SJCRH30 (cell line): ENCODE measurements around the gene ARL6IP4. TPM values are rescaled to one million over a fixed set of nuclear protein-coding genes. Genes with fewer than 3 reads are reported as not detected.

Experiments
- DNase-seq, 2 experiments: peaks; one replicate each; pipeline ENCODE4 v3.0.0-alpha.2; 2015 to 2020
- H3K27ac ChIP-seq: fragments of 250-450 bp; sonication (Bioruptor Pico); 2 replicates; pipeline ENCODE4 v1.5.1; 2020; ENCODE audit warnings: mild to moderate bottlenecking, moderate library complexity
- H3K27me3 ChIP-seq: fragments of 250-450 bp; sonication (Bioruptor Pico); 2 replicates; pipeline ENCODE4 v1.5.1; 2020; ENCODE audit warnings: mild to moderate bottlenecking, moderate library complexity
- H3K36me3 ChIP-seq: fragments of 250-450 bp; sonication (Bioruptor Pico); 2 replicates; pipeline ENCODE4 v1.5.1; 2020; ENCODE audit warnings: mild to moderate bottlenecking, moderate library complexity
- H3K4me1 ChIP-seq: fragments of 250-450 bp; sonication (Bioruptor Pico); 2 replicates; pipeline ENCODE4 v1.5.1; 2020; ENCODE audit warnings: mild to moderate bottlenecking, moderate library complexity
- H3K4me3 ChIP-seq: fragments of 250-450 bp; sonication (Bioruptor Pico); 2 replicates; pipeline ENCODE4 v1.5.1; 2020; ENCODE audit warnings: mild to moderate bottlenecking, moderate library complexity
- H3K9me3 ChIP-seq: fragments of 250-450 bp; sonication (Bioruptor Pico); replicated peaks from 2 replicates; pipeline ENCODE4 v1.5.1; 2020; ENCODE audit warnings: mild to moderate bottlenecking, moderate library complexity
- total RNA-seq: library from RNA; depleted of rRNA; stranded (reverse); fragments of >200 nt; shearing (Covaris generic); gene quantifications from 2 replicates; pipeline ENCODE4 v1.2.3, GENCODE V29; 2014

The ARL6IP4 gene
- total RNA-seq, 1 experiment from 2014 or later: 144 TPM

DNA sequence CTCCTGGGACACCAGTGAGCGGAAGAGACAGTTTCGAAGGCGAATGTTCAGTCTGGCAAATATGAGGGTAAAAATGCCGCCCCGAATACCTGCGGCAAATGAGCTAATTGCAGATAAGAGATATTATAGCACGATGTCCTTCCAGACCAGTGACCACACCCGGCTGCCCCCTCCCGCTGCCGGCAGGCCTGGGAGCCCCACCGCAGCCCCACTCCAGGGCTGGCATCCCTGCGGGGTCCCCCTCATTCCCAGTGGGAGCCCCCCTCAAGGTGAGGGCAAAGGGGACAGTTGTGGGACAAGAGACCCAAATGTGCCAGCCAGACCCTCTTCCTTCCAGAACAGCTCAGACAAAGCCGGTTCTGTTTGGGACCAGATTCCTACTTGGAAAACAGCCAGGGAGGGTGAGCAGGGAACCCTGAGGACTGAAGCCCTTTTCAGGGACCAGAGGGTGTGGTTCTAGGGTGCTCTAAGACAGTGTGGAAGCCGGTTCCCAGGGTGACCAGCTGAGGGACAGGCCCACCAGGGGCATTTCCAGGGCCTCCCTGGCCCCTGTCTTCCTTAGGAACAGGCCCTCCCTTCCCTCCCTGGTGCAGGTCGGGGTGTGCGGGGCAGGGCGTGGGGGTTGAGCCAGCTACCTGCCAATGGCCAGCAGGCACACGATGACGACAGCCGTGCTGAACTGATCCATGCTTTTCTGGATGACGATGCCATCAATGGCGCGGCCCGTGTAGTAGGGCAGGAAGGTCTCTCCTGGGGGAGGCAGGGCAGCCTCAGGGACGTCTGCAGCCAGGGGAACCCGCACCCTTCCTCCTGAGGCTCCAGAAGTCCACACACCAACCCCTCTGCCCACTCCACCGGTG lies 30.4 kb upstream of the ARL6IP4 start:
- no peaks in the 10 kb centered on the region for H3K27me3 ChIP-seq
- no peak for DNase-seq
- H3K4me3 ChIP-seq: no peak overlapping the region
- H3K4me1 ChIP-seq: peaks cover 20% of the 10 kb centered on the region
- no peak overlapping the region for H3K27ac ChIP-seq
- no peaks in the 10 kb centered on the region for H3K36me3 ChIP-seq
- no peaks in the 10 kb centered on the region for H3K9me3 ChIP-seq

DNA sequence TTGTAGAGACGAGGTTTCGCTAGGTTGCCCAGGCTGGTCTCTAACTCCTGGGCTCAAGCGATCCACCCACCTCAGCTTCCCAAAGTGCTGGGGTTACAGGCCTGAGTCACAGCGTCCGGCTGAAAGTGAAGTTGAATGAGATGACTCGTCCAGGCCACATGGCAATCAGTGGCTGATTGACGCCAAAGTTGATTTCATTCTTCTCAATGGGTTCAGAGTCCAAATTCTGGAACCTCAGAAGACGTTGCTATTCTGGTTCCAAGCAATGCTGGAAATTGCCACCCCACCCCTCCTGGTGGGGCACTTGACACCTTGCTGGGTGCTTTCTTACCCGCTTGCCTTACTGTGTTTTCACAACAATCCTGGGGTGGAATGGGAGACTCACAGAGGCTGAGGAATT lies 29.1 kb upstream of the ARL6IP4 start:
- peaks cover 21% of the 10 kb centered on the region for H3K4me1 ChIP-seq
- H3K27ac ChIP-seq: no peak overlapping the region
- H3K36me3 ChIP-seq: no peaks in the 10 kb centered on the region
- no peaks in the 10 kb centered on the region for H3K27me3 ChIP-seq
- no peak for DNase-seq
- H3K4me3 ChIP-seq: no peak overlapping the region
- H3K9me3 ChIP-seq: no peaks in the 10 kb centered on the region

DNA sequence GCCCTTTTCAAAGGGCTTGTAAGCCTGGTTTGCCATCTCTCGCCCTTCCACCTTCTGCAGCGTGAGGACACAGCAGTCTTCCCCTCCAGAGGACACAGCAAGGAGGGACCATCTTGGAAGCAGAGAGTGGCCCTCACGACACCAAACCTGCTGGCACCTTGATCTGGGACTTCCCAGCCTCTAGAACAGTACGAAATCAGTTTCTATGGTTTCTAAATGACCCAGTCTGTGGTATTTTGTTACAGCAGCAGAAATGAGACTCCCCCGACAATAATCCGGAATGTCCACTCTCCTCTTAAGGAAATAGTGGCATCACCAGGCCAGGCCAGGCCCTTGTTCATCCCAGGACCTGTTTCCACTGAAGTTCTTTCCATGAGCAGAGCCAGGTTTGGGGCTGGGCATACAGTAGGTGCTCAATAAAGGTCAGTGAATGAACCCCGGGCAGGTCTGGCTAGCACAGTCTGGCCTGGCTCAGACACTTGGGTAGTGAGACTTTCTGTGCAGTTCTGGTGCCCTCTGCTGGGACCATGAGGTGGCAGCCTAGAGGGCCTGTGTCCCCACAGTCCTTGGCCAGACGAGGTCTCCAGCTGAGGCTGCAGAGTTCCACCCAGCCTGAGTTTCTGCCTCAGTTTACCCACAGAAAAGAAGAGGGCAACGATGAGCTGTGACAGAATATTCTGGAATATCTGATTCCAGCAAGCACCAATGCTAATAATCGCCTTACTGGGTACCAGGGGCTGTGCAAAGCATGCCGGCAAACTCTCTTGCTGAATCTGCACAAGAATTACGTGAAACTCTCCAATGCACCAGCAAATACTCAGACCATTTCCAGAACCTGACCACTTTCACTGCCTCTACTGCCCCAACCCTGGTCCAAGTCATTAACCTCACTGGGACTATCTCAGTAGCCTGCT lies 28.2 kb upstream of the ARL6IP4 start:
- Histone ChIP-seq H3K27ac (no peak overlapping the region), H3K4me1 (peaks cover 14% of the 10 kb centered on the region), H3K36me3 (no peaks in the 10 kb centered on the region), H3K27me3 (no peaks in the 10 kb centered on the region), H3K4me3 (no peak overlapping the region), H3K9me3 (no peaks in the 10 kb centered on the region)
- peak; percentile 70 to 85 for DNase-seq

DNA sequence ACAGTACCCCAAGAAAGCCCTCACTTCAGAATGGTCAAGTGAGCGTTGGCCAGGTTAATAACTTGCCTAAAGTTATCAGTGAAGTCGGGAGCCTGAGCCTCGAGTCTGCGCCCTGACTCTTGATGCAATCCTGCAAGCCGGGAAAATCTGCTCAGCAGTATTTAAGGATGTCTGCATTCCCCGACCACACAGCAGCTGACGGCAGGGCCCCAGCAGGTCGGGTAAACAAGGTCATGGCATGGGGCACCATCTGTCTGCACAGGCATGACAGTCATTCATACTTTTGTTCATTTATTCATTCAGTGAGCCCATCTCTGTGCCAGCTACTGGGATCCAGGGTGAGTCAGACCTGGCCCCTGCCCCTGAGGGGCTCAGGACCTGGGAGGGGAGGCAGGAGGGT lies 25.3 kb upstream of the ARL6IP4 start:
- H3K27me3 ChIP-seq: no peaks in the 10 kb centered on the region
- H3K36me3 ChIP-seq: no peaks in the 10 kb centered on the region
- H3K27ac ChIP-seq: peak overlapping the region; percentile 29
- peaks cover 11% of the 10 kb centered on the region for H3K4me1 ChIP-seq
- H3K9me3 ChIP-seq: no peaks in the 10 kb centered on the region
- no peak overlapping the region for H3K4me3 ChIP-seq
- DNase-seq: peak; percentile 80 to 82

DNA sequence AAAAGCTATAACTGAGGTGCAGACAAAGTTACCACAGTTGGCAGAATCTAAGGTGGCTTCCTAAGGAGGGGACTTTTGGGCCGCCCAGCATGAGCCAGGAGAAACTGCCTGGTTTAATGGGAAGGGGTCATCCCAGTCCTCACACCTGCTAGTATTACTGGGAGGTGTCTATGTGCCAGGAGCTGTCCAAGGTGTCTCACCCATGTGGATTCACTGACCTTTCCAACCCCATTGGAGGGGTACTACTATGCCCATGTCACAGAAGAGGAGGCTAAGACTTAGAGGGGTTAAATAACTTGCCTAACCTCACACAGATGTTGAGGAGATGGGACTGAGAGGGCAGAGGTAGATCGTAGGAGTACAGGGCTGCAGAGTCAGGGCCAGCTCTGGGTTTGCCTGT lies 24.4 kb upstream of the ARL6IP4 start:
- Histone ChIP-seq H3K9me3 (no peaks in the 10 kb centered on the region), H3K4me3 (no peak overlapping the region), H3K27ac (no peak overlapping the region), H3K27me3 (no peaks in the 10 kb centered on the region), H3K36me3 (no peaks in the 10 kb centered on the region), H3K4me1 (peaks cover 11% of the 10 kb centered on the region)
- no peak for DNase-seq

DNA sequence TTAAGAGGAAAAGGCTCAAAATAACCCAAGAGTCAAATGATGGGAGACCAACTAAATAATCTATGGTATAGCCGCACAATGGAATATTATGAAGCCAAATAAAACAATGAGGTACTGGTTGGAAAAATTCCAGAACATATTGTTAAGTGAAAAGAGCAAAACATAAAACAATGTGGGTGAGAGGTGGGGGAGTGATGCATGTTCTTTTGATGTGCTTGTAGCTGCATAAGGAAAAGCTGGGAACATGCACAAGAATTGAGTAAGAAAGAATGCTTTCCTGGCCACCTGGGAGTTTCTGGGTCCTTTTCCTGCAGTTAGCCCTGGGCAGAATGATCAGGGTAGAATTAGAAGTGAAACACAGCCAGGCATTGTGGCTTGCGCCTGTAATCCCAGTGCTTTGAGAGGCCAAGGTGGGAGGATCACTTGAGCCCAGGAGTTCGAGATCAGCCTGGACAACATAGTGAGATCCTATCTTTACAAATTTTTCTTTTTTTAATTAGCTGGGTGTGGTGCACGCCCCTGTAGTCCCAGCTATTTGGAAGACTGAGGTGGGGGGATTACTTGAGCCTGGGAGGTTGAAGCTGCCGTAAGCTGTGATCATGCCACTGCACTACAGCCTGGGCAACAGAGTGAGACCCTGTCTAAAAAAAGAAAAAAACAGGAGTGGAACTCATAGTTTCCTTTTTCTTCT lies 22.1 kb upstream of the ARL6IP4 start:
- H3K4me3 ChIP-seq: no peak overlapping the region
- no peaks in the 10 kb centered on the region for H3K9me3 ChIP-seq
- H3K4me1 ChIP-seq: peaks cover 16% of the 10 kb centered on the region
- no peak overlapping the region for H3K27ac ChIP-seq
- H3K36me3 ChIP-seq: no peaks in the 10 kb centered on the region
- DNase-seq: no peak
- H3K27me3 ChIP-seq: no peaks in the 10 kb centered on the region

DNA sequence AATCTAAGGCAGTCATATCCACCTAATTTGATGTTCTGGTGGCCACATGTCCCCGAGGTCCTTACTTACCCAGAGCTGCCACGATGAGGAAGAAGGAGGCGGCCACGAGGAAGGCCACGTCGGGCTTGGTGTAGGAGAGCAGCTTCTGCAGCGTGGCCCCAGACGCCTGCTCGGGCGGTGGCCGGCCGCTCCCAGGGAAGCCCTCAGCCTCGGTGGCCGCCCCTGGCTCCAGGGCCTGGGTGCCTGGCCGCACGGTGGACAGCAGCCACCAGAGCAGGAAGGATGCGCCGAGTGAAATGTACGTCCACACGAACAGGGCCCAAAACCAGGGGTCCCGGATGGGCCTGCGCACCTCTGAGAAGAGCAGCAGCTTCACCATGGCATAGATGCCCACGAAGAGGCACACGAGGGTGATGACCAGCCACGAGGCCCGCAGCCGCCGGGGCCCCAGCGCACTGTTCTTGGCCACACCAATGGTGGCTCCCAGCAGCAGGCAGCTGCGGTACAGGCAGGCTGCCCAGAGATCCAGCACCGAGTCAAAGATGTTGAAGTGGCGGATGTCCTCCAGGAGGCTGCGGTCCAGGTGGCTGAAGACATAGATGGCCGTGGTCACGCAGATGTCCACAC lies 20.8 kb upstream of the ARL6IP4 start:
- Histone ChIP-seq H3K9me3 (no peaks in the 10 kb centered on the region), H3K27ac (no peak overlapping the region), H3K36me3 (no peaks in the 10 kb centered on the region), H3K4me1 (peaks cover 26% of the 10 kb centered on the region), H3K27me3 (no peaks in the 10 kb centered on the region), H3K4me3 (no peak overlapping the region)
- no peak for DNase-seq

DNA sequence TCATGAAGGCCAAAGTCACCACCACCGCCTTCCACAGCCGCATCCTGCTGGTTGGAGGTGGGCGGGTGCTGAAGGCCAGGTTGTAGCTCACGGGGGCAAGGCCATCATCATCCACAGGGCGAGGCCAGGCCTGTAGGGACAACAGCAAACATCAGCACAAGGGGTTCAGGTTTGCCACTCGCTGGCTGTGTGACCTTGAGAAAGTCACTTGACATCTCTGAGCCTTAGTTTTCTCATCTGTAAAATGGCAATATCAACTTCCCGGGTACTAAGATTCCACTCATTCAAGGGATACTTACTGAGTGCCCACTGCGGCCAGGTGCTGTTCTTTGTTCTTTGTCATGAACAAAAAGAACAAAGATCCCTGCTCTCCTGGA lies 20.3 kb upstream of the ARL6IP4 start:
- no peaks in the 10 kb centered on the region for H3K36me3 ChIP-seq
- no peaks in the 10 kb centered on the region for H3K9me3 ChIP-seq
- no peak for DNase-seq
- no peaks in the 10 kb centered on the region for H3K27me3 ChIP-seq
- H3K4me3 ChIP-seq: no peak overlapping the region
- no peak overlapping the region for H3K27ac ChIP-seq
- H3K4me1 ChIP-seq: peaks cover 27% of the 10 kb centered on the region

DNA sequence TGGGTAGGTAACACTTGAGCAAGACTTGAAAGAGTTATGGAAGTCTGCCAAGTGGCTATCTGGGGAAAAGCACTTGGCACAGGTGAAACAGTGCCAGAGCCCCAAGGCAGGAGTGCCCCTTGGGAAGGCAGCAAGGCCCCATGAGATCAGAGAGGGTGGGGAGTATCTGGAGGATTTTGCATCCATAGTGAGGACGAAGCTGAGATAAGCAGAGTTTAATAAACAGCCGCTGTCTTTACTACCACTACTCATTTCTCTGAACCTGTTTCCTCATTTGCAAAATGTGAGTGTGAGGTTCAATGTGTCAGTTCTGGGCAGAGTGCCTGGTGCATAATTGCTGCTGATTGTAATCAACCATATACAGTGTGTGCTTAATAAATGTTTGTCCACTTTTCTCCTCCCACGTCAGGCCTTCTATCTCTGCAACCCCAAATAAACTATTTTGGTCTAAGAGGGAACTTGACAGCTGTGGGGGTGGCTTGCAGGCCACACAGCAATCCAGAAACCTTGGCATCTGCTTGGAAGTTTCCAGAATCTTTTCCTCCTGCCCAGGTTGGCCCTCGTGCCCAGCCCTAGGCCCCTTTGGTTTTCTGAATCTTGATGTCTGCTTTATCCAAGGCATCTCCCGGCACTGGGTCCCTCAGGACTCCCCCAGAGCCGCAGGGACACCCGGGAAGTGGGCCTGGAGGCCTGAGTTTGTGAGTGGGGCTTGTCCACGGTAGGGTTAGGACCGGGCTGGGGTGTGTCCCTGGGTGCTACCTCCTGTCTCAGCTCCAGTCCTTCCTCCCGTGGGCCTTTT lies 18.8 kb upstream of the ARL6IP4 start:
- no peaks in the 10 kb centered on the region for H3K27me3 ChIP-seq
- H3K4me3 ChIP-seq: no peak overlapping the region
- H3K9me3 ChIP-seq: no peaks in the 10 kb centered on the region
- no peaks in the 10 kb centered on the region for H3K36me3 ChIP-seq
- DNase-seq: no peak
- no peak overlapping the region for H3K27ac ChIP-seq
- H3K4me1 ChIP-seq: peaks cover 25% of the 10 kb centered on the region

DNA sequence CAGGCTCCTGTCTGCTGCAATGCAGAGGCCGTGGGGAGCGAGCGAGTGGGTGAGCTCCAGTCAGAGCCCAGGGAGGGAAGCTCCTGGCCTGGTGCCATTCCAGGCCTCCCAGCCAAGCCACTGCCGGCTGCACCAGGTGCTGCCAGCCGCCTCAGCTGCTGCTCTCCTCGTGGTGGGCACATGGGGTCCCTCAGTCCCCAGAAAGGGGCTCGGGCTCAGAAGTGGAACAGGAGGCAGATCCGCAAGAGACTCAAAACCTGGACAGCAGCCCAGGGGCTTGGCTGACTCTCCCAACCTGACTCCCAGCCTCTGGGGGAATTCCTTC lies 16.6 kb upstream of the ARL6IP4 start:
- no peaks in the 10 kb centered on the region for H3K27me3 ChIP-seq
- H3K4me3 ChIP-seq: no peak overlapping the region
- no peaks in the 10 kb centered on the region for H3K9me3 ChIP-seq
- no peaks in the 10 kb centered on the region for H3K36me3 ChIP-seq
- H3K4me1 ChIP-seq: peaks cover 25% of the 10 kb centered on the region
- peak; percentile 56 to 64 for DNase-seq
- H3K27ac ChIP-seq: peak overlapping the region; percentile 2; the same call in 1 of the 2 replicates

DNA sequence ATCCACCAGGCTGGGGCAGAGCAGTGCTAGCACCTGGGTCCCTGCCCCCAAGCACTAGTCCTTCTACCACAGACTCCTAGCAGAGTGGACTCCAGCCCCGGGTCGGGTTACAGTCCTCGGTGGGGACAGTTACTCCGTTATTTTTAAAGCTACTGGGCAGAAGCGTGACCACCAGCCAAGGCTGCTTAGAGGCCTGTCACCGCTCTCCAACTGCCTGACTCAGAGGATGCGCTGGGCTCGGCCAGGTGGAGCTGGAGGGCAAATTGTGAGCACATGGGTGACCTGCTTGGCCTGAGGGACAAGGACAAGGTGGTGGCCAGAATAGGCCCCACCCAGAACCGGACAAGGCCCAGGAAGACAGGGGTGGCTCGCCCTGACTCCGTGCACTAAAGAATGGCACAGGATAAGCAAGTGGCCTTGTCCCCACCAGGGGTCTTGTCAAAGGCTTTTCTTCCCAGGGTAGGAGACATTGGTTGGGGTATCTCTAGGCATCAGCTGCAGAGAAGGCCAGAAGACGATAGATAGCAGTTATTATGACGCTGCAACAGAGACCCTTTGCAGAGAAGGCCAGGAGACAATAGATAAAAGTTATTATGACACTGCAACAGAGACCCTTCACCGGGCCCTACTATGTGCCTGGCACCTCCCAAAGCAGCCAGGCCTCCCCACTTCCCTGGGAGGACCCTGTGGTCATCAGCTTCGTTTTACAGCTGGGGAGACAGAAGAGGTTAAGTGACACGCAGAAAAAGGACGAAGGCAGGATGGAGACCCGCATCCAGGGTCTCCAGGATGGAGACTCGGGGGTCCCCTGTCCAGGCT lies 15.8 kb upstream of the ARL6IP4 start:
- no peak overlapping the region for H3K27ac ChIP-seq
- peaks cover 25% of the 10 kb centered on the region for H3K4me1 ChIP-seq
- peak; percentile 51 to 62 for DNase-seq
- no peaks in the 10 kb centered on the region for H3K9me3 ChIP-seq
- no peaks in the 10 kb centered on the region for H3K36me3 ChIP-seq
- no peaks in the 10 kb centered on the region for H3K27me3 ChIP-seq
- H3K4me3 ChIP-seq: no peak overlapping the region; the same call in 1 of the 2 replicates

DNA sequence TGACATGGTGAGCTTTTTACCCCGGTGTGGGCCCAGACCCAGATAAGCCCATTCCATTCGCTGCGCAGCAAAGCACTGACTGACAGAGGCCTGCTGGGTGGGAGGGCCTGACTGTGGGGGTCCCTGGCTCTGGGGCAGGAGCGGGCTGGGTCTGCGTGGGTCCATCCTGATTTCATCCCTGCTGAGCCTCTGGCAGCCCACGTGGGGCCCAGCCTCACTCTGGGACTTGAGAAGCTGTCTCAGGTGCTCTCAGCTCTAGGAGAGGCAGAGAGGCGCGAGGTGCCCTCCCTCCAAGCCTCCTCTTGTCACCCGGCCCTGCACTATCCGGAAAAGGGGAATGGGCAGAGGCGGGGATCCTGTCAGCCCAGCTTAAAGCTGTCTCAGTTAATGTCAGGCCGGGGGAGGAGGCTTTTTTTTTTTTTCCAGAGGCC lies 15.1 kb upstream of the ARL6IP4 start:
- Histone ChIP-seq H3K4me1 (peaks cover 25% of the 10 kb centered on the region), H3K9me3 (no peaks in the 10 kb centered on the region), H3K27ac (no peak overlapping the region), H3K27me3 (no peaks in the 10 kb centered on the region), H3K36me3 (no peaks in the 10 kb centered on the region), H3K4me3 (peak overlapping the region; percentile 68)
- no peak for DNase-seq
